Kidney epithelial cell (primary cell): Measurements from ENCODE around the gene GRIN1. TPM values are rescaled to one million over a fixed set of nuclear protein-coding genes. Genes with fewer than 3 reads are reported as not detected.

Experiments used
- DNase-seq: peaks from one replicate; pipeline ENCODE4 v3.0.0-alpha.2; 2010; ENCODE audit warnings: low read depth
- H3K27me3 ChIP-seq: 2 replicates; pipeline ENCODE4 v1.6.0; 2011; ENCODE audit warnings: low read length; ENCODE audit not compliant: control insufficient read depth, insufficient read depth
- H3K36me3 ChIP-seq: 2 replicates; pipeline ENCODE4 v1.5.1; 2011; ENCODE audit warnings: low read length; ENCODE audit not compliant: control insufficient read depth, insufficient read depth
- H3K4me3 ChIP-seq: 2 replicates; pipeline ENCODE4 v1.5.1; 2011; ENCODE audit warnings: low read depth, mild to moderate bottlenecking, control low read depth, low read length
- CTCF ChIP-seq: IDR thresholded peaks from 2 replicates; pipeline ENCODE4 v1.5.1; 2011; ENCODE audit warnings: mild to moderate bottlenecking, moderate library complexity, low read length, control low read depth, inconsistent platforms; ENCODE audit not compliant: insufficient read depth, poor library complexity, severe bottlenecking
- total RNA-seq: library from RNA; depleted of rRNA; stranded (reverse); fragments of >200 nt; gene quantifications from 2 replicates; pipeline ENCODE4 v1.2.3, GENCODE V29; 2015

The GRIN1 gene
- total RNA-seq, 1 donor from 2014 or later: 0.04 TPM

GRCh38 chr9:137147793-137148160, 8.8 kb downstream of the GRIN1 start:
- no peaks in the 10 kb centered on the region for H3K36me3 ChIP-seq
- H3K27me3 ChIP-seq: peaks cover 43% of the 10 kb centered on the region
- no peak overlapping the region for H3K4me3 ChIP-seq
- no peak for DNase-seq
- no peak for TF ChIP-seq CTCF

GRCh38 chr9:137148242-137148641, 9.3 kb downstream of the GRIN1 start:
- peaks cover 38% of the 10 kb centered on the region for H3K27me3 ChIP-seq
- TF ChIP-seq CTCF: no peak

GRCh38 chr9:137148661-137149060, 9.7 kb downstream of the GRIN1 start:
- no peak for DNase-seq
- no peak for TF ChIP-seq CTCF
- Histone ChIP-seq H3K27me3 (peaks cover 34% of the 10 kb centered on the region), H3K4me3 (no peak overlapping the region), H3K36me3 (no peaks in the 10 kb centered on the region)

More at GRCh38 chr9:137148242-137148641, 9.3 kb downstream of the GRIN1 start:
- Histone ChIP-seq H3K4me3 (no peak overlapping the region), H3K36me3 (no peaks in the 10 kb centered on the region)
- no peak for DNase-seq

GRCh38 chr9:137149363-137149762, 10.4 kb downstream of the GRIN1 start:
- Histone ChIP-seq H3K27me3 (peaks cover 33% of the 10 kb centered on the region), H3K36me3 (no peaks in the 10 kb centered on the region), H3K4me3 (no peak overlapping the region)
- no peak for DNase-seq
- TF ChIP-seq CTCF: no peak

- no peak for DNase-seq
- Histone ChIP-seq H3K4me3 (no peak overlapping the region), H3K27me3 (peaks cover 35% of the 10 kb centered on the region), H3K36me3 (no peaks in the 10 kb centered on the region)
- no peak for TF ChIP-seq CTCF
These were observed 11.1 kb downstream of the GRIN1 start for GRCh38 chr9:137149942-137150616.
